Stimulated activated CD8-positive, alpha-beta memory T cell treated with anti-CD3 and anti-CD28 coated beads, Interleukin-7, amount 100 ng/mL, for 48 hours (primary cell): ENCODE data around the gene PIK3R1.

ENCODE experiments used
- DNase-seq, 2 donors: peaks; one replicate each; pipeline ENCODE4 v3.0.0-alpha.2; 2020; ENCODE audit warnings: low read depth in 1 of 2; ENCODE audit errors: extremely low read depth in 1 of 2

PIK3R1 gene

GRCh38 chr5:68345171-68345570, 129.6 kb downstream of the PIK3R1 start:
- no peak for DNase-seq

GRCh38 chr5:68345582-68345981, 130.0 kb downstream of the PIK3R1 start:
- DNase-seq: no peak

DNA sequence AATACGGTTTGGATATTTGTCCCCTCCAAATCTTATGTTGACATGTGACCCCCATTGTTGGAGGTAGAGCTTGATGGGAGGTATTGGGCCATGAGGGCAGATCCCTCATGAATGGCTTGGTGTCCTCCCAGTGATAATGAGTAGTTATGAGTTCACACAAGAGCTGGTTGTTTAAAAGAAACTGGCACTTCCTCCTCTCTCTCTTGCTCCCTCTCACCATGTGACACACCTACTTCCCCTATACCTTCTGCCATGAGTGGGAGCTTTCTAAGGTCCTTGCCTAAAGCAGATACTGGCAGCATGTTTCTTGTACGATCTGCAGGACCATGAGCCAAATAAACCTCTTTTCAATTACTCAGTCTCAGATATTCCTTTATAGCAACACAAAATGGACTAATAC, 132.0 kb downstream of the PIK3R1 start:
- DNase-seq: no peak

DNA sequence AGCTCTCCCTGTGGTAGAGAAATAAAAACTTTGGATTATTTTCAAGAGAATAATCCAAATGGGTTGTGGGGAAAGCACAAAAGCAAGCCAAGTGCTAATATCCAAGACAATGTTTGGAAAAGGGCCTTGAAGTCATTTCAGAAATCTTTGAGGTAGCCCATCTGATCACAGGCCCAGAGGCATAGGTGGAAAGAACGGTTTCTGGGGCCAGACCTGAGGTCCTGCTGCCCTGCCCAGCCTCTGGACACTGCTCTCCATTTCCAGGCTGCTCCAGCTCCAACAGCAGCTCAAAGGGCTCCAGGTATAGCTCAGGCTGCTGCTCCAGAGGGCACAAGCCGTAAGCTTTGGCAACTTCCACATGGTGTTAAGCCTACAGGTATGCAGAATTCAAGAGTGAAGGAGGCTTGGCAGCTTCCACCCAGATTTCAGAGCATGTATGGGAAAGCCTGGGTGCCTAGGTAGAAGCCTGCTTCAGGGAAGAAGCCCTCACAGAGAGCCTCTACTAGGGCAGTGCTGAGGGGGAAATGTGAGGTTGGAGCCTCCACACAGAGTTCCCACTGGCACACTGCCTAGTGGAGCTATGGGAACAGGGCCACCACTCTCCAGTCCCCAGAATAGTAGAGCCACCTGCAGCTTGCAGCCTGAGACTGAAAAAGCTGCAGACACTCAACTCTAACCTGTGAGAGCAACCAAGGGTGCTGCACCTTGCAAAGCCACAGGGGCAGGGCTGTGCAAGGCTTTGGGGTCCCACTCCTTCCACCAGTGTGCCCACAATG, 133.1 kb downstream of the PIK3R1 start:
- DNase-seq: no peak

DNA sequence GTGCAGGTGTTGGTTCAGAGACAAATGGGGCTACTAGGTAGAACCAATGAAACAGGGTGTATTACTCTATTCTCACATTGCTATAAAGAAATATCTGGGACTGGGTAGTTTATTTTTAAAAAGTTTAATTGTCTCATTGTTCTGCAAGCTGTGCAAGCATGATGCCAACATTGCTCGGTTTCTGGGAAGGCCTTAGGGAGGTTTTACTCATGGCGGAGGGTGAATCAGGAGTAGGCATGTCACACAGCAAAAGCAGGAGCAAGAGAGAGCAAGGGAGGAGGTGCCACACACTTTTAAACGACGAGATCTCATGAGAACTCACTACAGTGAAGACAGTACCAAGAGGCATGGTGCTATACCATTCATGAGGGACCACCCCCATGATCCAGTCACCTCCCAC, 134.6 kb downstream of the PIK3R1 start:
- DNase-seq: no peak
